Hepatocyte (in vitro differentiated cells): ENCODE measurements around the gene PRKACB.

Source experiments
- EZH2 ChIP-seq: fragments of 200-600 bp; sonication (generic); IDR thresholded peaks from 2 replicates; pipeline ENCODE4 v1.6.1; 2016; ENCODE audit warnings: antibody characterized with exemption, mild to moderate bottlenecking, borderline replicate concordance
- EZH2phosphoT487 ChIP-seq: fragments of 200-600 bp; sonication (generic); IDR thresholded peaks from one replicate; pipeline ENCODE4 v1.6.1; 2018; ENCODE audit warnings: antibody characterized with exemption, mild to moderate bottlenecking, low read depth, moderate library complexity; ENCODE audit not compliant: unreplicated experiment, severe bottlenecking
- TF ChIP-seq, protein P1 (sequence below): fragments of 200-600 bp; sonication (generic); IDR thresholded peaks from 2 replicates; pipeline ENCODE4 v1.5.1; 2016; ENCODE audit warnings: antibody characterized with exemption, mild to moderate bottlenecking; ENCODE audit not compliant: poor library complexity

DNA sequence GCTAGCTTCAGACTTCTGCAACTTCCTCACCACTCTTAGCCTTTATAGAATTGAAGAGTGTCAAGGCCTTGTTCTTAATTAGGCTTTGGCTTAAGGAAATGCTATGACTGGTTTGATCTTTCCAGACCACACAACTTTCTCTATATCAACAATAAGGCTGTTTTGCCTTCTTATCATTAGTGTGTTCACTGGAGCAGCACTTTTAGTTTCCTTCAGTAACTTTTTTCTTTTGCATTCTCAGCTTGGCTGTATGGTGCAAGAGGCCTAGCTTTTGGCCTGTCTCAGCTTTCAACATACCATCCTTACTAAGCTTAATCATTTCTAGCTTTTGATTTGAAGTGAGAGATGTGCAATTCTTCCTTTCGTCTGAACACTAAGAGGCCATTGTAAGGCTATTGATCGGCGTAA lies 8.6 kb downstream of the PRKACB start:
- TF ChIP-seq, protein P1, sequence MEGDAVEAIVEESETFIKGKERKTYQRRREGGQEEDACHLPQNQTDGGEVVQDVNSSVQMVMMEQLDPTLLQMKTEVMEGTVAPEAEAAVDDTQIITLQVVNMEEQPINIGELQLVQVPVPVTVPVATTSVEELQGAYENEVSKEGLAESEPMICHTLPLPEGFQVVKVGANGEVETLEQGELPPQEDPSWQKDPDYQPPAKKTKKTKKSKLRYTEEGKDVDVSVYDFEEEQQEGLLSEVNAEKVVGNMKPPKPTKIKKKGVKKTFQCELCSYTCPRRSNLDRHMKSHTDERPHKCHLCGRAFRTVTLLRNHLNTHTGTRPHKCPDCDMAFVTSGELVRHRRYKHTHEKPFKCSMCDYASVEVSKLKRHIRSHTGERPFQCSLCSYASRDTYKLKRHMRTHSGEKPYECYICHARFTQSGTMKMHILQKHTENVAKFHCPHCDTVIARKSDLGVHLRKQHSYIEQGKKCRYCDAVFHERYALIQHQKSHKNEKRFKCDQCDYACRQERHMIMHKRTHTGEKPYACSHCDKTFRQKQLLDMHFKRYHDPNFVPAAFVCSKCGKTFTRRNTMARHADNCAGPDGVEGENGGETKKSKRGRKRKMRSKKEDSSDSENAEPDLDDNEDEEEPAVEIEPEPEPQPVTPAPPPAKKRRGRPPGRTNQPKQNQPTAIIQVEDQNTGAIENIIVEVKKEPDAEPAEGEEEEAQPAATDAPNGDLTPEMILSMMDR, result no peak
- no peak for TF ChIP-seq EZH2phosphoT487
- TF ChIP-seq EZH2, result no peak
